GM12878 (cell line): ENCODE measurements around the gene HSPB6. TPM values are rescaled to one million over a fixed set of nuclear protein-coding genes. Genes with fewer than 3 reads are reported as not detected.

Experiments
- KDM1A ChIP-seq: fragments of 200-600 bp; sonication (generic); IDR thresholded peaks from 2 replicates; pipeline ENCODE4 v1.6.1; 2016; ENCODE audit warnings: borderline replicate concordance
- NR2C2 ChIP-seq: IDR thresholded peaks from 2 replicates; pipeline ENCODE4 v1.6.1; 2011; ENCODE audit warnings: borderline replicate concordance, low read depth; ENCODE audit not compliant: control insufficient read depth, insufficient read length
- RAD21 ChIP-seq: IDR thresholded peaks from 2 replicates; pipeline ENCODE4 v1.6.1; 2011; ENCODE audit warnings: mild to moderate bottlenecking, low read depth, low read length, moderate library complexity; ENCODE audit not compliant: insufficient read depth
- RB1 ChIP-seq: fragments of 450-650 bp; formaldehyde crosslinking; IDR thresholded peaks from 2 replicates; pipeline ENCODE4 v1.6.1; 2017; ENCODE audit warnings: mild to moderate bottlenecking, borderline replicate concordance
- SIX5 ChIP-seq: IDR thresholded peaks from 2 replicates; pipeline ENCODE4 v1.6.1; 2011; ENCODE audit warnings: mild to moderate bottlenecking, low read depth, low read length, moderate library complexity; ENCODE audit not compliant: severe bottlenecking
- SRF ChIP-seq, 2 experiments: IDR thresholded peaks; 2 replicates each; pipeline ENCODE4 v1.6.1; 2011; ENCODE audit warnings: low read depth in 2 of 2, low read length in 2 of 2, mild to moderate bottlenecking in 1 of 2, moderate library complexity in 1 of 2
- polyA plus RNA-seq, 11 experiments: library from polyadenylated mRNA; depleted of rRNA in 4 of 11; unstranded in 6 of 11; stranded (reverse) in 5 of 11; fragments of >200 nt; fragmentation: Nextera tagmentation in 4 of 11; fragmentation: Illumina TruSeq in 1 of 11; extraction: Ambion mirVana in 4 of 11; extraction: Trizol in 1 of 11; gene quantifications; 1 replicate in 1 of 11; 2 replicates in 10 of 11; pipeline versions ENCODE4 v1.2.1 to v1.2.3, GENCODE V29; 2011 to 2016; ENCODE audit warnings: inconsistent platforms in 2 of 11, missing spikeins in 2 of 11, low read depth in 1 of 11
- total RNA-seq, 4 experiments: library from RNA; depleted of rRNA in 3 of 4; stranded (reverse); fragments of >200 nt in 3 of 4; fragmentation: Illumina TruSeq in 1 of 4; extraction: Trizol in 1 of 4; gene quantifications; 2 replicates each; pipeline versions ENCODE4 v1.2.1 to v1.2.3, GENCODE V29; 2013 to 2021
- TF ChIP-seq, protein P1 (sequence below): fragments of 450-650 bp; IDR thresholded peaks from 2 replicates; pipeline ENCODE4 v1.6.1; 2018; ENCODE audit warnings: mild to moderate bottlenecking, low read depth, moderate library complexity; ENCODE audit not compliant: partially characterized antibody
- TF ChIP-seq, protein P2 (sequence below): IDR thresholded peaks from 2 replicates; pipeline ENCODE4 v1.6.1; 2011; ENCODE audit warnings: mild to moderate bottlenecking, low read depth, low read length, moderate library complexity; ENCODE audit not compliant: insufficient replicate concordance
- TF ChIP-seq, protein P3 (sequence below): fragments of 450-650 bp; IDR thresholded peaks from 2 replicates; pipeline ENCODE4 v1.6.1; 2016; ENCODE audit warnings: mild to moderate bottlenecking
- TF ChIP-seq, protein P4 (sequence below): fragments of 450-650 bp; IDR thresholded peaks from 2 replicates; pipeline ENCODE4 v1.6.1; 2017; ENCODE audit warnings: mild to moderate bottlenecking, moderate library complexity
- TF ChIP-seq, protein P5 (sequence below): fragments of 450-650 bp; IDR thresholded peaks from 2 replicates; pipeline ENCODE4 v1.6.1; 2014; ENCODE audit warnings: mild to moderate bottlenecking
- TF ChIP-seq, protein P6 (sequence below): fragments of 450-650 bp; IDR thresholded peaks from 2 replicates; pipeline ENCODE4 v1.6.1; 2018; ENCODE audit warnings: borderline replicate concordance, mild to moderate bottlenecking; ENCODE audit not compliant: partially characterized antibody

Gene HSPB6
- total and polyA plus RNA-seq, 10 of the 15 experiments (the other 5 are each of a cell fraction or from before 2014, with no cell fraction given) = 0.09 to 1.6 (median 0.36) TPM; not detected in 4

DNA sequence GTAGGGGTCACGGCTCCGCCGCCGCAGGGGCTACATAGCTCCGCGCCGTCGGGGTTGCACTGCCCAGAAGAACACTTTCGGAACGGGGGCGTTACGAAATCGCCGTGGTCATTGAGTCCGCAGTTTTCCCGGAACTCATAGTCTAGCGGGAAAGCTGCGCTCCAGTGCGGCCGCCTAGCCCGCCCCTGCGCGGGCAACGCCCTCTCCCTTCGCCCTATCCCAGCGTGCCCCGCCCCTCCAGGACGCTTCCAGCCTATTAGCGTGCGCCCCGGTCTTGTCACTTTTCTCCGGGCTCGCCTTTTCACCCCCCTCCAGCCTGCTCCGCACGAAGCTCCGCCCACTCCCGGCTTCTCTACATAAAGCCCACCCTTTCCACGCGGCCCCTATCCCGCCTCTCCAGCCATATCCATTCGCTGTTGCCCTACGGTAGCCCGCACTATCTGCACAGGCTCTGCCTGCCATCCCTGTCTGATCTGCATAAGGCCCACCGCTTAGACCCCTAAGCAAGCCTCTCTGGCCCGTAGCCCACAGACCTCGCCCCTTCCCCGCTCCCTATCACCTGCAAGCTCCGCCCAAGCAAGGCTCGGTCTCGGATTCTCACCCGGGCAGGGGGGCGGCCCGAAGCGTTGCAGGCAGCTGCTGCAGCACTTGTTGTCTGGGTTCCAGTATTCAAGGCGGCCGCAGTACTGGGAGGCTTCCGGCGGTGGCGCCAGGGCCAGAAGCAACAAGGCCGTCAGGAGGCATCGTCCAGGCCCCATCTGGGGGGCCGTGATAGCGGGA is 16.2 kb downstream of the HSPB6 start (continued):
- TF ChIP-seq, protein P1, sequence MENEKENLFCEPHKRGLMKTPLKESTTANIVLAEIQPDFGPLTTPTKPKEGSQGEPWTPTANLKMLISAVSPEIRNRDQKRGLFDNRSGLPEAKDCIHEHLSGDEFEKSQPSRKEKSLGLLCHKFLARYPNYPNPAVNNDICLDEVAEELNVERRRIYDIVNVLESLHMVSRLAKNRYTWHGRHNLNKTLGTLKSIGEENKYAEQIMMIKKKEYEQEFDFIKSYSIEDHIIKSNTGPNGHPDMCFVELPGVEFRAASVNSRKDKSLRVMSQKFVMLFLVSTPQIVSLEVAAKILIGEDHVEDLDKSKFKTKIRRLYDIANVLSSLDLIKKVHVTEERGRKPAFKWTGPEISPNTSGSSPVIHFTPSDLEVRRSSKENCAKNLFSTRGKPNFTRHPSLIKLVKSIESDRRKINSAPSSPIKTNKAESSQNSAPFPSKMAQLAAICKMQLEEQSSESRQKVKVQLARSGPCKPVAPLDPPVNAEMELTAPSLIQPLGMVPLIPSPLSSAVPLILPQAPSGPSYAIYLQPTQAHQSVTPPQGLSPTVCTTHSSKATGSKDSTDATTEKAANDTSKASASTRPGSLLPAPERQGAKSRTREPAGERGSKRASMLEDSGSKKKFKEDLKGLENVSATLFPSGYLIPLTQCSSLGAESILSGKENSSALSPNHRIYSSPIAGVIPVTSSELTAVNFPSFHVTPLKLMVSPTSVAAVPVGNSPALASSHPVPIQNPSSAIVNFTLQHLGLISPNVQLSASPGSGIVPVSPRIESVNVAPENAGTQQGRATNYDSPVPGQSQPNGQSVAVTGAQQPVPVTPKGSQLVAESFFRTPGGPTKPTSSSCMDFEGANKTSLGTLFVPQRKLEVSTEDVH = no peak
- TF ChIP-seq, protein P2, sequence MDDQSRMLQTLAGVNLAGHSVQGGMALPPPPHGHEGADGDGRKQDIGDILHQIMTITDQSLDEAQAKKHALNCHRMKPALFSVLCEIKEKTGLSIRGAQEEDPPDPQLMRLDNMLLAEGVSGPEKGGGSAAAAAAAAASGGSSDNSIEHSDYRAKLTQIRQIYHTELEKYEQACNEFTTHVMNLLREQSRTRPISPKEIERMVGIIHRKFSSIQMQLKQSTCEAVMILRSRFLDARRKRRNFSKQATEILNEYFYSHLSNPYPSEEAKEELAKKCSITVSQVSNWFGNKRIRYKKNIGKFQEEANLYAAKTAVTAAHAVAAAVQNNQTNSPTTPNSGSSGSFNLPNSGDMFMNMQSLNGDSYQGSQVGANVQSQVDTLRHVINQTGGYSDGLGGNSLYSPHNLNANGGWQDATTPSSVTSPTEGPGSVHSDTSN = peak; percentile 46
- TF ChIP-seq, protein P3, sequence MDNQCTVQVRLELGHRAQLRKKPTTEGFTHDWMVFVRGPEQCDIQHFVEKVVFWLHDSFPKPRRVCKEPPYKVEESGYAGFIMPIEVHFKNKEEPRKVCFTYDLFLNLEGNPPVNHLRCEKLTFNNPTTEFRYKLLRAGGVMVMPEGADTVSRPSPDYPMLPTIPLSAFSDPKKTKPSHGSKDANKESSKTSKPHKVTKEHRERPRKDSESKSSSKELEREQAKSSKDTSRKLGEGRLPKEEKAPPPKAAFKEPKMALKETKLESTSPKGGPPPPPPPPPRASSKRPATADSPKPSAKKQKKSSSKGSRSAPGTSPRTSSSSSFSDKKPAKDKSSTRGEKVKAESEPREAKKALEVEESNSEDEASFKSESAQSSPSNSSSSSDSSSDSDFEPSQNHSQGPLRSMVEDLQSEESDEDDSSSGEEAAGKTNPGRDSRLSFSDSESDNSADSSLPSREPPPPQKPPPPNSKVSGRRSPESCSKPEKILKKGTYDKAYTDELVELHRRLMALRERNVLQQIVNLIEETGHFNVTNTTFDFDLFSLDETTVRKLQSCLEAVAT = no peak; the same call in 1 of the 2 replicates
- TF ChIP-seq, protein P4, sequence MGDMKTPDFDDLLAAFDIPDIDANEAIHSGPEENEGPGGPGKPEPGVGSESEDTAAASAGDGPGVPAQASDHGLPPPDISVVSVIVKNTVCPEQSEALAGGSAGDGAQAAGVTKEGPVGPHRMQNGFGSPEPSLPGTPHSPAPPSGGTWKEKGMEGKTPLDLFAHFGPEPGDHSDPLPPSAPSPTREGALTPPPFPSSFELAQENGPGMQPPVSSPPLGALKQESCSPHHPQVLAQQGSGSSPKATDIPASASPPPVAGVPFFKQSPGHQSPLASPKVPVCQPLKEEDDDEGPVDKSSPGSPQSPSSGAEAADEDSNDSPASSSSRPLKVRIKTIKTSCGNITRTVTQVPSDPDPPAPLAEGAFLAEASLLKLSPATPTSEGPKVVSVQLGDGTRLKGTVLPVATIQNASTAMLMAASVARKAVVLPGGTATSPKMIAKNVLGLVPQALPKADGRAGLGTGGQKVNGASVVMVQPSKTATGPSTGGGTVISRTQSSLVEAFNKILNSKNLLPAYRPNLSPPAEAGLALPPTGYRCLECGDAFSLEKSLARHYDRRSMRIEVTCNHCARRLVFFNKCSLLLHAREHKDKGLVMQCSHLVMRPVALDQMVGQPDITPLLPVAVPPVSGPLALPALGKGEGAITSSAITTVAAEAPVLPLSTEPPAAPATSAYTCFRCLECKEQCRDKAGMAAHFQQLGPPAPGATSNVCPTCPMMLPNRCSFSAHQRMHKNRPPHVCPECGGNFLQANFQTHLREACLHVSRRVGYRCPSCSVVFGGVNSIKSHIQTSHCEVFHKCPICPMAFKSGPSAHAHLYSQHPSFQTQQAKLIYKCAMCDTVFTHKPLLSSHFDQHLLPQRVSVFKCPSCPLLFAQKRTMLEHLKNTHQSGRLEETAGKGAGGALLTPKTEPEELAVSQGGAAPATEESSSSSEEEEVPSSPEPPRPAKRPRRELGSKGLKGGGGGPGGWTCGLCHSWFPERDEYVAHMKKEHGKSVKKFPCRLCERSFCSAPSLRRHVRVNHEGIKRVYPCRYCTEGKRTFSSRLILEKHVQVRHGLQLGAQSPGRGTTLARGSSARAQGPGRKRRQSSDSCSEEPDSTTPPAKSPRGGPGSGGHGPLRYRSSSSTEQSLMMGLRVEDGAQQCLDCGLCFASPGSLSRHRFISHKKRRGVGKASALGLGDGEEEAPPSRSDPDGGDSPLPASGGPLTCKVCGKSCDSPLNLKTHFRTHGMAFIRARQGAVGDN = no peak
- TF ChIP-seq KDM1A (no peak), RB1 (peak; percentile 22; the same call in 1 of the 2 replicates), SRF (IDR thresholded peaks at IDR 0.05; ENCODE audit: low read depth in 2 of 2, low read length in 2 of 2) (no peak), RAD21 (peak; percentile 7; the same call in 1 of the 2 replicates), NR2C2 (no peak), SIX5 (no peak)
- TF ChIP-seq, protein P5, sequence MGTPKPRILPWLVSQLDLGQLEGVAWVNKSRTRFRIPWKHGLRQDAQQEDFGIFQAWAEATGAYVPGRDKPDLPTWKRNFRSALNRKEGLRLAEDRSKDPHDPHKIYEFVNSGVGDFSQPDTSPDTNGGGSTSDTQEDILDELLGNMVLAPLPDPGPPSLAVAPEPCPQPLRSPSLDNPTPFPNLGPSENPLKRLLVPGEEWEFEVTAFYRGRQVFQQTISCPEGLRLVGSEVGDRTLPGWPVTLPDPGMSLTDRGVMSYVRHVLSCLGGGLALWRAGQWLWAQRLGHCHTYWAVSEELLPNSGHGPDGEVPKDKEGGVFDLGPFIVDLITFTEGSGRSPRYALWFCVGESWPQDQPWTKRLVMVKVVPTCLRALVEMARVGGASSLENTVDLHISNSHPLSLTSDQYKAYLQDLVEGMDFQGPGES = peak; percentile 7; the same call in 1 of the 2 replicates
- TF ChIP-seq, protein P6, sequence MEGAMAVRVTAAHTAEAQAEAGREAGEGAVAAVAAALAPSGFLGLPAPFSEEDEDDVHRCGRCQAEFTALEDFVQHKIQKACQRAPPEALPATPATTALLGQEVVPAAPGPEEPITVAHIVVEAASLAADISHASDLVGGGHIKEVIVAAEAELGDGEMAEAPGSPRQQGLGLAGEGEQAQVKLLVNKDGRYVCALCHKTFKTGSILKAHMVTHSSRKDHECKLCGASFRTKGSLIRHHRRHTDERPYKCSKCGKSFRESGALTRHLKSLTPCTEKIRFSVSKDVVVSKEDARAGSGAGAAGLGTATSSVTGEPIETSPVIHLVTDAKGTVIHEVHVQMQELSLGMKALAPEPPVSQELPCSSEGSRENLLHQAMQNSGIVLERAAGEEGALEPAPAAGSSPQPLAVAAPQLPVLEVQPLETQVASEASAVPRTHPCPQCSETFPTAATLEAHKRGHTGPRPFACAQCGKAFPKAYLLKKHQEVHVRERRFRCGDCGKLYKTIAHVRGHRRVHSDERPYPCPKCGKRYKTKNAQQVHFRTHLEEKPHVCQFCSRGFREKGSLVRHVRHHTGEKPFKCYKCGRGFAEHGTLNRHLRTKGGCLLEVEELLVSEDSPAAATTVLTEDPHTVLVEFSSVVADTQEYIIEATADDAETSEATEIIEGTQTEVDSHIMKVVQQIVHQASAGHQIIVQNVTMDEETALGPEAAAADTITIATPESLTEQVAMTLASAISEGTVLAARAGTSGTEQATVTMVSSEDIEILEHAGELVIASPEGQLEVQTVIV = no peak
